Fibroblast of peridontal ligament (primary cell): ENCODE measurements around the gene NXPH1.

Experiments used
- DNase-seq: peaks from one replicate; pipeline ENCODE4 v3.0.0-alpha.2; 2010; ENCODE audit errors: extremely low read depth

Gene NXPH1

GRCh38 chr7:8433477-8434289 lies at the start of gene NXPH1:
TSS of gene NXPH1 (plus strand) at chr7:8433609.
- DNase-seq: no peak

- DNase-seq: no peak
Measured at GRCh38 chr7:8384901-8385300, 48.5 kb upstream of the NXPH1 start.

GRCh38 chr7:8386926-8387550 lies 46.4 kb upstream of the NXPH1 start:
- no peak for DNase-seq

GRCh38 chr7:8387551-8388256 lies 45.7 kb upstream of the NXPH1 start:
- DNase-seq: no peak

GRCh38 chr7:8388257-8388625 lies 45.2 kb upstream of the NXPH1 start:
- DNase-seq: no peak

GRCh38 chr7:8389593-8390261 lies 43.7 kb upstream of the NXPH1 start:
- no peak for DNase-seq

- no peak for DNase-seq
Measured at GRCh38 chr7:8390262-8390626, 43.2 kb upstream of the NXPH1 start.

- DNase-seq: no peak
Measured at GRCh38 chr7:8391353-8392062, 41.9 kb upstream of the NXPH1 start.

- DNase-seq: no peak
Measured at GRCh38 chr7:8396294-8396693, 37.1 kb upstream of the NXPH1 start.

GRCh38 chr7:8408871-8409270 lies 24.5 kb upstream of the NXPH1 start:
- no peak for DNase-seq

- DNase-seq: no peak
Measured at GRCh38 chr7:8411103-8411502, 22.3 kb upstream of the NXPH1 start.

- no peak for DNase-seq
Measured at GRCh38 chr7:8413600-8413999, 19.8 kb upstream of the NXPH1 start.

- peak; percentile 46 for DNase-seq
Measured at GRCh38 chr7:8418629-8419245, 14.7 kb upstream of the NXPH1 start.

GRCh38 chr7:8422177-8422576 lies 11.2 kb upstream of the NXPH1 start:
- no peak for DNase-seq

- DNase-seq: no peak
Measured at GRCh38 chr7:8423057-8423456, 10.4 kb upstream of the NXPH1 start.

- no peak for DNase-seq
Measured at GRCh38 chr7:8425223-8425622, 8.2 kb upstream of the NXPH1 start.

GRCh38 chr7:8430643-8431042 lies 2.8 kb upstream of the NXPH1 start:
- DNase-seq: no peak

GRCh38 chr7:8434290-8435002 lies 1.0 kb downstream of the NXPH1 start:
- DNase-seq: no peak

GRCh38 chr7:8435095-8435494 lies 1.7 kb downstream of the NXPH1 start:
- no peak for DNase-seq
